ENCODE results near the gene DCST1.

DCST1 gene

DNA sequence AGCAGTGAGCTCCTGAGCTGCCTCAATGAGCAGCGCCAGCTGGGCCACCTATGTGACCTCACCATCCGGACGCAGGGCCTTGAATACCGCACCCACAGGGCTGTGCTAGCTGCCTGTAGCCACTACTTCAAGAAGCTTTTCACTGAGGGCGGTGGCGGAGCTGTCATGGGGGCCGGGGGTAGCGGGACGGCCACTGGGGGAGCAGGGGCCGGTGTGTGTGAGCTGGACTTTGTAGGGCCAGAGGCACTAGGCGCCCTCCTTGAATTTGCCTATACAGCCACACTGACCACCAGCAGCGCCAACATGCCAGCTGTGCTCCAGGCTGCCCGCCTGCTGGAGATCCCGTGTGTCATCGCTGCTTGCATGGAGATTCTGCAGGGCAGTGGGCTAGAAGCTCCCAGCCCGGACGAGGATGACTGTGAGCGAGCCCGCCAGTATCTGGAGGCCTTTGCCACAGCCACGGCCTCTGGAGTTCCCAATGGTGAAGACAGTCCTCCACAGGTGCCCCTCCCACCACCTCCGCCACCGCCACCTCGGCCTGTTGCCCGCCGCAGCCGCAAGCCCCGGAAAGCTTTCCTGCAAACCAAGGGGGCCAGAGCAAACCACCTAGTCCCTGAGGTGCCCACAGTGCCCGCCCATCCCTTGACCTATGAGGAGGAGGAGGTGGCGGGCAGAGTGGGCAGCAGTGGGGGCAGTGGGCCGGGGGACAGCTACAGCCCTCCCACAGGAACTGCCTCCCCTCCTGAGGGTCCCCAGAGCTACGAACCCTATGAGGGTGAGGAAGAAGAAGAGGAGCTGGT lies 18.7 kb upstream of the DCST1 start:
- DNase-seq = no peak

DNA sequence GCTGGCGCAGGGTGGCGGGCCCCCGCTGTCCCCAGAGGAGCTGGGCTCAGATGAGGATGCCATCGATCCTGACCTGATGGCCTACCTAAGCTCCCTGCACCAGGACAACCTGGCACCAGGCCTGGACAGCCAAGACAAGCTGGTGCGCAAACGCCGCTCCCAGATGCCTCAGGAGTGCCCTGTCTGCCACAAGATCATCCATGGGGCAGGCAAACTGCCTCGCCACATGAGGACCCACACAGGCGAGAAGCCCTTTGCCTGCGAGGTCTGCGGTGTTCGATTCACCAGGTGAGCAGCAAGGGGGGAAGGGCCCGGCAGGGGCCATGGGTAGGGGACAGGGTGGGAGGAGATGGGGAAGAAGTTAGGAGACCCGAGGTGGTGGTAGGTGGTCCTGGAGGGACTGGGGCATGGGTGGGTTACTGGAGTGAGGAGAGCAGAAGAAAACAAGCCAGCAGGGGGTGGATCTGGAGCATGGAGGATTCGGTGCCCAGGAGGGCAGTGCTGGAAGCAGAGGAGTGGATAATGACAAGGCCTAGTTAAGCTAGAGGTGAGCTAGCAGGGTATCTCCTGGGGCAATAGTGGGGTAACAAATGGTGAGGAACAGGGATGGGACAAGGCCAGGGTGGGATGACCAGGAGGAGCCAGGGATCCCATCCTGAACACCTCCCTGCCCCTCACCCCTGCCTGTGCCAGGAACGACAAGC lies 17.9 kb upstream of the DCST1 start:
- DNase-seq = no peak

- no peak for DNase-seq
Measured at GRCh38 chr1:155016231-155016831, 17.3 kb upstream of the DCST1 start.

GRCh38 chr1:155017041-155017945 lies 16.3 kb upstream of the DCST1 start:
- DNase-seq = peak; percentile 95

- DNase-seq = no peak
Measured at GRCh38 chr1:155017946-155018316, 15.7 kb upstream of the DCST1 start.

GRCh38 chr1:155018617-155019348 lies 14.8 kb upstream of the DCST1 start:
- peak; percentile 53 for DNase-seq

GRCh38 chr1:155019377-155020245 lies 14.0 kb upstream of the DCST1 start:
- DNase-seq = no peak

GRCh38 chr1:155022136-155022926 lies 11.3 kb upstream of the DCST1 start:
- peak; percentile 38 for DNase-seq

GRCh38 chr1:155022927-155023236 lies 10.7 kb upstream of the DCST1 start:
- DNase-seq = no peak

GRCh38 chr1:155023627-155024026 lies 10.0 kb upstream of the DCST1 start:
- DNase-seq = no peak

DNA sequence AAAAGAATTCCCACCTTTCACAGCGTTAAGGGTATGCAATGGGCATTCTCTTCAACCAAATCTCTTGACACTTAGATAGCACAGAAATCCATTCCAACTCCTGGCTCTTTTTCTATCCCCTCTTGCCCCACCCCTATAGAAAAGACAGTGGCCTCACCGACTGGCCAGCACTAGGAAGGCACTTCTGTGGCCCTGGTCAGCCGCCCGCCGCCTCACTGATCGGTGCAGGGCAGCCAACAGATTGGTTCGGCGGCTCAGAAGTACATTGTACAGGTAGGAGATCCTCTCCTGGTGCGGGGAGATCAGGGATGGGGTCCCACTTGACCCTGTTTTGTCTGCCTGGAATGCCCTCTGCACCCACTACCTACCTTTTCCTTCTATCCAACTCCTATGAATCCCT lies 9.3 kb upstream of the DCST1 start:
- DNase-seq = no peak

- DNase-seq = no peak
Measured at GRCh38 chr1:155026154-155026553, 7.5 kb upstream of the DCST1 start.

- peak; percentile 65 for DNase-seq
Measured at GRCh38 chr1:155026588-155026987, 7.0 kb upstream of the DCST1 start.

DNA sequence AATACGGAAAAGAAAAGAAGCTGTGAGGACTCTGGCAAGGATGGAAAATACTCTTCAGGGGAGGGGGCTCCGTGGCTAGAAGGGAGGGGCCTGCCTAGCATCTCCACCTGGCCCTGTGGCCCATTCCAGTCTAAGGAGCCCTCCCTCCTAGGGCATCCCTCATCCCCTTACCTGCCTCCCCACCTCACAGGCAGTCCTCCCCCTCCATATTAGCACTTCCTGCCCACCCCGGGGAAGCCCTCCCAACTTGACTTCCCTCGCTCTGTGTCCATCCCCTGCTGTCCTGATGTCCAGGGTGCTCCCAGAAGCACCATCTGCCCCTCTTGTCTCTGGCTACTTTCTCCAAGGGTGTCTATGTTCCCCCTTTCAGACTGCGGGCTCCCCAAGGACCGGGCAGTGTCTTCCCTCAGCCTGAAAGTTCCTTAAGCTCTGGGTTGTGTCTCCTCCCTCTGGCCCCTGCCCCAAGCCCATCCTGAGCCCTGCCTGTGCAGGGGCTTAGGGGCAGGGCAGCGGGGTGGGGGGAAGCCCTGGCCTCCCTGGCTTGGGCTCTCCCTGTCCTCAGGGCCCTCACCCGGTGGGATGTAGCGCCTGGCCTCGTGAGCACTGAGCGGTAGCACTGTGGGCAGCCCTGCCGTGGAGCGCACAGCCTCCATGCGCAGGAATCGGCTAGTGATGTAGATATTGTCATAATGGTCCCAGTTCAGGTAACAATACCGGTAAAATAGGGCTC lies 3.9 kb upstream of the DCST1 start:
- no peak for DNase-seq

- DNase-seq = no peak
Measured at GRCh38 chr1:155030243-155030795, 3.3 kb upstream of the DCST1 start.

DNA sequence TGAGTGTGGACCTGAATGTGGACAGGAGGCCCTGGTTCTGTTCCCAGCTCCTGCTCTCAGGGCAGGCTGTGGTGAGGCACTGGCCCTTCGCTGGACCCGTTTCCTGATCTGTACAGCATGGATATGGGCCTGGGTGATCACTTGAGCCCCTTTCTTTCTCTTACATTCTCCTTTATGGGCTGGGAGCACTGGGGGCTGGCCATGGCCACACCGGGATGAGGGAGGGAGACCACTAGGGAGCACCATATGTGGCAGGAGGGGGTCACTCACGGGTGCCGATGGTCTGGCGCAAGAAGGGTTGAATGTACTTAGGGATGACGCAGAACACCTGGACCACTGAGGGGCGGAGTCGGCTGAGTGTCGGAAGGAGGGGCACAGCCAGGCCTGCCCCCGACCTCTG lies 2.7 kb upstream of the DCST1 start:
- DNase-seq = no peak

DNA sequence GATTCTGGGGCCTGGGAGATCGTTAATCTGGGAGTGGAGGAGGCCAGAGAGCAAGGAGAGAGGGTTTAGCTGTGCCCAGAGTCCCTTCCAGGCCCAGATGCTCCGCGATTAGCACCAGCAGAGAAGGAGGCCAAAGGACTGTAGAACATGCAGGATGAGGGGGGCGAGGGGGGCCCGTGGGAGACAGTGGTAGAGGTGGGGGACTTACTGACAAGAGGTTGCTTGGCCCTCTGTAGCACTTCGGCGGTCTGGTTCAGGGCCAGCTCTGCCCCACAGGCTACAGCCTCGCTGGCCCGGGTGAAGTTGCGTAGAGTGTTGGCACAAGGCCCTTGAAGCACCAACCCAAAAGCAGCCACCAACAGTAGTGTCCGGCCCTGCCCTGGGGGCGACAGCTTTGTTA lies 738 bp upstream of the DCST1 start:
- no peak for DNase-seq

DNA sequence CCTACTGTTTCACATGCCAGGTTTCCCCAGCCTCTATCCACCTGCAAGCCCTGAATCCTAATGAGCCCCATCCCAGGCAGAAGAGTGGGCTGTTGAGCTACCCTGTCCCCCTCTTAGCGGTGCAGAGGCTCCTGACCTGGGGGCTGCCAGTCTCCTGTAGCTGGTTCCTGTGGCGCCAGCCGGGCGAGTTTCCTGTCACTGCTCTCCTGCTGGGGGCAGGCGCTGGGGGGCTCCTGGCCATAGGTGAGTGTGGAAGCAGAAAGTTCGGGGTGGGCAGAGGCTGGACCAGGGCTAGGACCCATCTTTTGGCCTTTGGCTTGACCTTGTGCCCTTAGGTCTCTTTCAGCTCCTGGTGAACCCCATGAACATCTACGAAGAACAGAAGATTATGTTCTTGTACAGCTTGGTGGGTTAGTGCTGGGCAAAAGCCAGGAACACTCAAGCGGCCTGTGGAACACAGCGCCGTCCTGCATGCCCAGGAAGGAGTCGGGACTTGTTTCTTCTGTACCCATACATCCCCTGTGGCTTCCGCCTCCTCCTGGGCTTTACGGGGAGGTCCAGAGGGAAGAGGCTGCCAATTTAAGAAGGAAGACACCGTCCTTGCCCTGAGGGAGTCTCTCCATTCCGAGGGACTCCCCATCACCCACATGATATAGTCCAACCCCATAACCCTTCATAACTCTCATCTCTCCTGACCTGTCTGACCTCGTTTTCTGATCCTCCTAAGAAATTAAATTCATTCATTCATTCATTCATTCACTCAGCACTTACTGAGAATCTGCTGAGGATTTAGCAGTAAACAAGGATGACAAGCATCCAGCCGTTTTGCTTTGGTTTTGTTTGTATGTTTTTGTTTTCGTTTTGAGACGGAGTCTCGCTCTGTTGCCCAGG lies 939 bp downstream of the DCST1 start:
- DNase-seq = no peak

DNA sequence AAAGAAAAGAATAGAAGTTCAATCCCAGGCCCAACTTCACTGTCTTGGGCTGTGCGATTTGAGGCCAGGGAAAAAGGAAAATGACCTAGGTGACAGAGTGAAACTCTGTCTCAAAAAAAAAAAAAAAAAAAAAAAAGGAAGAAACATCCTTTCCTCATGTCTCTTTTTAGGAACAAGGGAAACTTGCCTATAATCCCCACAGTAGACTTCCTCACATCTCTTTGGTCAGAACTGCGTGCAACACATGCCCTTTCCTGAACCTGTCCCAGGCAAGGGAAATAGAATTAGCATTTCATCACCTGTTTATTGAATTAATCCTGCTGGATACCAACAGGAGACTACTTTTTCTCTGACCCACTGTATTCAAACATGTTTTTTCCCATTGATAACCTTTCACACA lies 2.3 kb downstream of the DCST1 start:
- no peak for DNase-seq
